MM.1S (cell line): ENCODE measurements around the gene PRKG1.
"Not testable (repeated sequence)": the region's sequence is repeated elsewhere in the genome, so short reads cannot be mapped to it uniquely, and the experiment has no call there.

Experiments
- DNase-seq: peaks from one replicate; pipeline ENCODE4 v3.0.0-alpha.2; 2015
- H2AFZ ChIP-seq: fragments of 300-600 bp; sonication (generic); 2 replicates; pipeline ENCODE4 v1.6.0; 2016; ENCODE audit warnings: antibody characterized with exemption, low read length
- H3F3A ChIP-seq: fragments of 300-600 bp; sonication (generic); 2 replicates; pipeline ENCODE4 v1.6.1; 2016; ENCODE audit warnings: mild to moderate bottlenecking, antibody characterized with exemption, low read length, moderate library complexity, mixed read lengths; ENCODE audit not compliant: insufficient read depth
- H3K27ac ChIP-seq: fragments of 300-600 bp; sonication (generic); 2 replicates; pipeline ENCODE4 v1.5.1; 2016; ENCODE audit warnings: mild to moderate bottlenecking, low read length
- H3K27me3 ChIP-seq: fragments of 300-600 bp; sonication (generic); replicated peaks from 2 replicates; pipeline ENCODE4 v1.6.0; 2016; ENCODE audit warnings: low read length; ENCODE audit not compliant: insufficient read depth
- H3K36me3 ChIP-seq: fragments of 300-600 bp; sonication (generic); replicated peaks from 2 replicates; pipeline ENCODE4 v1.6.1; 2016; ENCODE audit warnings: mild to moderate bottlenecking, low read length, mixed read lengths; ENCODE audit not compliant: insufficient read depth
- H3K4me1 ChIP-seq: fragments of 300-600 bp; sonication (generic); 2 replicates; pipeline ENCODE4 v1.6.1; 2016; ENCODE audit warnings: low read length, mixed read lengths
- H3K4me2 ChIP-seq: fragments of 300-600 bp; sonication (generic); 2 replicates; pipeline ENCODE4 v1.6.0; 2016; ENCODE audit warnings: low read depth, low read length
- H3K4me3 ChIP-seq: fragments of 300-600 bp; sonication (generic); 2 replicates; pipeline ENCODE4 v1.5.1; 2016; ENCODE audit warnings: low read length, mixed read lengths
- H3K79me2 ChIP-seq: fragments of 300-600 bp; sonication (generic); 2 replicates; pipeline ENCODE4 v1.6.1; 2016; ENCODE audit warnings: mixed run types, low read length, mixed read lengths
- H3K9ac ChIP-seq: fragments of 300-600 bp; sonication (generic); 2 replicates; pipeline ENCODE4 v1.6.1; 2016; ENCODE audit warnings: low read length, mixed read lengths
- H3K9me2 ChIP-seq: fragments of 300-600 bp; sonication (generic); replicated peaks from 2 replicates; pipeline ENCODE4 v1.6.1; 2016; ENCODE audit warnings: mild to moderate bottlenecking, low read length, mixed read lengths; ENCODE audit not compliant: insufficient read depth
- H3K9me3 ChIP-seq: fragments of 300-600 bp; sonication (generic); replicated peaks from 2 replicates; pipeline ENCODE4 v1.6.1; 2016; ENCODE audit warnings: mild to moderate bottlenecking, low read length, mixed read lengths; ENCODE audit not compliant: insufficient read depth
- H4K20me1 ChIP-seq: fragments of 300-600 bp; sonication (generic); 2 replicates; pipeline ENCODE4 v1.6.1; 2016; ENCODE audit warnings: mild to moderate bottlenecking, low read length, moderate library complexity, mixed read lengths; ENCODE audit not compliant: insufficient read depth
- EZH2 ChIP-seq: fragments of 300-600 bp; sonication (generic); optimal IDR thresholded peaks from 2 replicates; pipeline ENCODE3; 2017; ENCODE audit warnings: low read depth, mild to moderate bottlenecking, antibody characterized with exemption, low read length, mixed read lengths
- EZH2phosphoT487 ChIP-seq: fragments of 300-600 bp; sonication (generic); IDR thresholded peaks from 2 replicates; pipeline ENCODE4 v1.6.1; 2018; ENCODE audit warnings: antibody characterized with exemption, low read length
- TF ChIP-seq, protein P1 (sequence below): fragments of 300-600 bp; sonication (generic); IDR thresholded peaks from 2 replicates; pipeline ENCODE4 v1.5.1; 2016; ENCODE audit warnings: antibody characterized with exemption, low read length, mixed read lengths

PRKG1 gene

DNA sequence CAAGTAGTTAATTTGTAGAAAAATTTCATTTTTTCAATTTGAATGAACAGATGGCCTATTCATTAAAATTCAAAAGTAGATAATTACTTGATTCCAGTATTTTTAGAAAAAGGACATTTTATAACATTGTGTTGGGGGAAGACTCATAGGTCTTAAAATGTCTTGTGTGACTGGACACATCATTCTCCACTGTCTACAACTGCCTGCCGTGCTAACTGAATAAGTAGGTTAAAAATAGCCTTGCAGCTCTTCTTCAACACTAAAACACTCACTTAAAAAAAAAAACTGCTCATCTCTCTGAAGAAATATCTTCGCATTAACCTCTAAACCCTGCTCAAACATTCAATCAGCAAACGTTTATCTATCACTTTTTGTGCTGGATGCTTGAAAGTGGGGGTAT is 371.3 kb downstream of the PRKG1 start:
- Histone ChIP-seq H3K79me2 (no peaks in the 10 kb centered on the region), H3K9ac (no peak overlapping the region), H3K9me2 (no peaks in the 10 kb centered on the region), H3K27me3 (no peaks in the 10 kb centered on the region), H3K4me1 (no peaks in the 10 kb centered on the region), H3K36me3 (no peaks in the 10 kb centered on the region), H2AFZ (no peak overlapping the region), H3F3A (no peaks in the 10 kb centered on the region), H3K27ac (no peak overlapping the region), H3K4me3 (no peak overlapping the region), H3K9me3 (no peaks in the 10 kb centered on the region), H4K20me1 (no peaks in the 10 kb centered on the region), H3K4me2 (no peak overlapping the region)
- TF ChIP-seq EZH2phosphoT487 = no peak
- TF ChIP-seq, protein P1, sequence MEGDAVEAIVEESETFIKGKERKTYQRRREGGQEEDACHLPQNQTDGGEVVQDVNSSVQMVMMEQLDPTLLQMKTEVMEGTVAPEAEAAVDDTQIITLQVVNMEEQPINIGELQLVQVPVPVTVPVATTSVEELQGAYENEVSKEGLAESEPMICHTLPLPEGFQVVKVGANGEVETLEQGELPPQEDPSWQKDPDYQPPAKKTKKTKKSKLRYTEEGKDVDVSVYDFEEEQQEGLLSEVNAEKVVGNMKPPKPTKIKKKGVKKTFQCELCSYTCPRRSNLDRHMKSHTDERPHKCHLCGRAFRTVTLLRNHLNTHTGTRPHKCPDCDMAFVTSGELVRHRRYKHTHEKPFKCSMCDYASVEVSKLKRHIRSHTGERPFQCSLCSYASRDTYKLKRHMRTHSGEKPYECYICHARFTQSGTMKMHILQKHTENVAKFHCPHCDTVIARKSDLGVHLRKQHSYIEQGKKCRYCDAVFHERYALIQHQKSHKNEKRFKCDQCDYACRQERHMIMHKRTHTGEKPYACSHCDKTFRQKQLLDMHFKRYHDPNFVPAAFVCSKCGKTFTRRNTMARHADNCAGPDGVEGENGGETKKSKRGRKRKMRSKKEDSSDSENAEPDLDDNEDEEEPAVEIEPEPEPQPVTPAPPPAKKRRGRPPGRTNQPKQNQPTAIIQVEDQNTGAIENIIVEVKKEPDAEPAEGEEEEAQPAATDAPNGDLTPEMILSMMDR = no peak
- DNase-seq = no peak

DNA sequence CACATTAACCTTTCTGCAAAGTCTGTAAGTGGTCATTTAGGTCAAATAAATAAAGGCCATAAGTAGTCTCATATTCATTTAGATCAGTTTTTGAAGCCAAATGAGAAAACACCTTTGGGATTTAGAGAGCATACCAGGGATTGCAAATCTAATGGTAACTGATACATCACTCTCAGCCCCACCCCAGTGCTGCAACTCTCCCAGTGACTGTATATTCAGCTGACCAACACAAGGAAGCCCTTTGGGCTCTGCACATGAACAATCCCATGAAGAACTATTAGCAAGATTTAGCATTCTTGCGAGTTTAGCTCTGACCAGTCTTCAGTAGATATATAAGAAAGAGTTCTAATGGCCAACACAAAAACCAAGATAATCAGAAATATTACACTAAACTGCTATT is 372.8 kb downstream of the PRKG1 start:
- Histone ChIP-seq H3K4me3 (no peak overlapping the region), H3K4me1 (no peaks in the 10 kb centered on the region), H3K36me3 (no peaks in the 10 kb centered on the region), H3K9me2 (no peaks in the 10 kb centered on the region), H3K27ac (no peak overlapping the region), H3F3A (no peaks in the 10 kb centered on the region), H2AFZ (no peak overlapping the region), H3K4me2 (no peak overlapping the region), H3K9me3 (no peaks in the 10 kb centered on the region), H4K20me1 (no peaks in the 10 kb centered on the region), H3K79me2 (no peaks in the 10 kb centered on the region), H3K27me3 (no peaks in the 10 kb centered on the region), H3K9ac (no peak overlapping the region)
- TF ChIP-seq, protein P1 = no peak
- TF ChIP-seq EZH2 = no peak
- no peak for TF ChIP-seq EZH2phosphoT487
- no peak for DNase-seq

DNA sequence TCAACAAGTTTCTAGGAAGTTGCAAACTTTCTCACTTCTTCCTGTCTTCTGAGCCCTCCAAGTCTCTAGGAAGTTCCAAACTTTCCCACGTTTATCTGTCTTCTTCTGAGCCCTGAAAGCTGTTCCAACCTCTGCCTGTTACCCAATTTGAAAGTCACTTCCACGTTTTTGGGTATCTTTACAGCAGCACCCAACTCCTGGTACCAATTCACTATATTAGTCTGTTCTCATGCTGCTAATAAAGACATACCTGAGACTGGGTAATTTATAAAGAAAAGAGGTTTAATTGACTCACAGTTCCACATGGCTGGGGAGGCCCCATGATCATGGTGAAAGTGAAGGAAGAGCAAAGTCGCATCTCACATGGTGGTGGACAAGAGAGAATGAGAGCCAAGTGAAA is 381.5 kb downstream of the PRKG1 start:
- H2AFZ ChIP-seq, H3K9me2 ChIP-seq, H3K79me2 ChIP-seq, H3K4me1 ChIP-seq, H3K27me3 ChIP-seq, H3K4me2 ChIP-seq, H3K9me3 ChIP-seq, H3F3A ChIP-seq, H3K27ac ChIP-seq, H3K9ac ChIP-seq, H3K36me3 ChIP-seq, H4K20me1 ChIP-seq, H3K4me3 ChIP-seq, DNase-seq: not testable (repeated sequence)

DNA sequence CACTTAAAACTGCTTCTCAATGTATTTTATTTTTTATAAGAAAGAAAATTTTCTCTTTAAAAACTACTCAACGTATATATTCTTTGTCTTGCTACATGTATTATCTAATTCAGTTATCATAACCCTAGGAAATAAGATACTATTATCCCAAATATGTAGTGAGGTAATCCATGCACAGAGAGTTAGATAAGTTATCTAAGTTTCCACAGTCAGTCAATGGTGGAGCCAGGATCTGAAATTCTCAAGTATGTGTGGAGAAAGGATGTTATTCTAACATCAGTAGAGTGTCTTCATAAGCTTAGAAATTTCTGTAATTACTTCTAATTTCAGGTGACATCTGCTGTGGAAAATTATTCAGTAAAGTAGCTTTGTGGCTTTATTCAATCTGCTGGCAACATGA is 385.2 kb downstream of the PRKG1 start:
- Histone ChIP-seq H3K9me2 (no peaks in the 10 kb centered on the region), H3K4me3 (no peak overlapping the region), H3K27me3 (no peaks in the 10 kb centered on the region), H3F3A (no peaks in the 10 kb centered on the region), H3K4me2 (no peak overlapping the region), H3K9me3 (no peaks in the 10 kb centered on the region), H2AFZ (no peak overlapping the region), H3K79me2 (no peaks in the 10 kb centered on the region), H4K20me1 (no peaks in the 10 kb centered on the region), H3K9ac (no peak overlapping the region), H3K27ac (no peak overlapping the region), H3K36me3 (no peaks in the 10 kb centered on the region), H3K4me1 (no peaks in the 10 kb centered on the region; the same call in 1 of the 2 replicates)
- TF ChIP-seq EZH2phosphoT487 (no peak), EZH2 (no peak)
- TF ChIP-seq, protein P1 = no peak
- no peak for DNase-seq
